Prostate gland (tissue), 2 donors: ENCODE measurements around the gene CTNNA3. TPM values are rescaled to one million over a fixed set of nuclear protein-coding genes. Genes with fewer than 3 reads are reported as not detected.

Source experiments
- DNase-seq: peaks from one replicate; pipeline ENCODE4 v3.0.0-alpha.2; 2019; ENCODE audit warnings: low spot score
- H3K27ac ChIP-seq, 2 donors: fragments of 200-600 bp; sonication (generic); 2 replicates each; pipeline ENCODE4 v1.5.1; 2017 to 2019
- H3K27me3 ChIP-seq: fragments of 200-600 bp; sonication (generic); replicated peaks from 2 replicates; pipeline ENCODE4 v1.5.1; 2019; ENCODE audit not compliant: insufficient read depth
- H3K36me3 ChIP-seq, 2 donors: fragments of 200-600 bp; sonication (generic); 1 replicate in 1 of 2; 2 replicates in 1 of 2; pipeline versions ENCODE4 v1.5.1 to v1.8.1; 2017 to 2019
- H3K4me1 ChIP-seq: fragments of 200-600 bp; sonication (generic); replicated peaks from 2 replicates; pipeline ENCODE4 v1.5.1; 2019
- H3K4me3 ChIP-seq, 2 donors: fragments of 200-600 bp; sonication (generic); 2 replicates each; pipeline ENCODE4 v1.5.1; 2017 to 2019
- H3K9me3 ChIP-seq: fragments of 200-600 bp; sonication (generic); 2 replicates; pipeline ENCODE4 v1.5.1; 2017
- CTCF ChIP-seq, 4 experiments: fragments of 200-600 bp in 2 of 4; fragments of 450-650 bp in 2 of 4; sonication (generic) in 2 of 4; IDR thresholded peaks; 1 replicate in 3 of 4; 2 replicates in 1 of 4; pipeline ENCODE4 v1.5.1; 2016 to 2019; ENCODE audit warnings: antibody characterized with exemption in 4 of 4, mild to moderate bottlenecking in 2 of 4, moderate library complexity in 2 of 4
- POLR2A ChIP-seq: fragments of 450-650 bp; IDR thresholded peaks from one replicate; pipeline ENCODE4 v1.6.1; 2016; ENCODE audit warnings: antibody characterized with exemption, mild to moderate bottlenecking
- POLR2AphosphoS5 ChIP-seq: sonication (generic); formaldehyde crosslinking; IDR thresholded peaks from one replicate; pipeline ENCODE4 v1.6.1; 2017; ENCODE audit warnings: antibody characterized with exemption
- WGBS: methylation state at CpG from one replicate; pipeline ENCODE4 v1.1.5; 2018; 5-methylcytosine and 5-hydroxymethylcytosine counted together
- intact Hi-C: fragments of 100-400 bp; cut with DNase I; formaldehyde crosslinking; loops from one replicate; pipeline ENCODE4 v1.14.2; 2022
- total RNA-seq, 2 donors: library from RNA; depleted of rRNA; stranded (reverse); fragments of >200 nt; gene quantifications; one replicate each; pipeline ENCODE4 v1.1.0, GENCODE V29; 2016

Gene CTNNA3
- total RNA-seq, 2 donors from 2014 or later, result 0.27 to 7.2 TPM

GRCh38 chr10:66649626-66650025 is 1046.4 kb downstream of the CTNNA3 start:
- no peak for DNase-seq
- no peak for TF ChIP-seq CTCF (IDR thresholded peaks at IDR 0.05)
- TF ChIP-seq POLR2A, result no peak
- no peak for TF ChIP-seq POLR2AphosphoS5
- 85% methylated on average over 3 of the region's 3 CpGs for WGBS
- Histone ChIP-seq H3K4me1 (no peaks in the 10 kb centered on the region), H3K4me3 (no peak overlapping the region), H3K9me3 (no peaks in the 10 kb centered on the region), H3K27me3 (no peaks in the 10 kb centered on the region), H3K36me3 (no peaks in the 10 kb centered on the region), H3K27ac (no peak overlapping the region)
- intact Hi-C loops, result no loop called here

- Histone ChIP-seq H3K4me1 (no peaks in the 10 kb centered on the region), H3K27me3 (no peaks in the 10 kb centered on the region), H3K9me3 (no peaks in the 10 kb centered on the region), H3K27ac (no peak overlapping the region), H3K36me3 (no peaks in the 10 kb centered on the region), H3K4me3 (no peak overlapping the region)
- no peak for DNase-seq
- no peak for TF ChIP-seq CTCF (IDR thresholded peaks at IDR 0.05)
- no peak for TF ChIP-seq POLR2A
- TF ChIP-seq POLR2AphosphoS5, result no peak
- intact Hi-C loops, result no loop called here
- 92% methylated on average over 1 of the region's 1 CpG for WGBS
These were observed 1053.8 kb downstream of the CTNNA3 start for GRCh38 chr10:66642217-66642616.

GRCh38 chr10:66639371-66639770 is 1056.6 kb downstream of the CTNNA3 start:
- Histone ChIP-seq H3K27ac (no peak overlapping the region), H3K4me3 (no peak overlapping the region), H3K27me3 (no peaks in the 10 kb centered on the region), H3K4me1 (no peaks in the 10 kb centered on the region), H3K9me3 (no peaks in the 10 kb centered on the region), H3K36me3 (no peaks in the 10 kb centered on the region)
- intact Hi-C loops, result no loop called here
- DNase-seq, result no peak
- TF ChIP-seq POLR2A, result no peak
- TF ChIP-seq POLR2AphosphoS5, result no peak
- no peak for TF ChIP-seq CTCF (IDR thresholded peaks at IDR 0.05)
- 46% methylated on average over 1 of the region's 1 CpG for WGBS

GRCh38 chr10:66637273-66638036 is 1058.5 kb downstream of the CTNNA3 start:
- no peak overlapping the region for H3K27ac ChIP-seq
- 34% methylated on average over 3 of the region's 3 CpGs for WGBS
- intact Hi-C loops, result no loop called here

More at GRCh38 chr10:66637273-66638036, 1058.5 kb downstream of the CTNNA3 start:
- H3K9me3 ChIP-seq, result no peaks in the 10 kb centered on the region
- no peaks in the 10 kb centered on the region for H3K27me3 ChIP-seq
- H3K4me3 ChIP-seq, result no peak overlapping the region
- H3K4me1 ChIP-seq, result no peaks in the 10 kb centered on the region
- no peak for TF ChIP-seq CTCF (IDR thresholded peaks at IDR 0.05)
- no peak for TF ChIP-seq POLR2A
- TF ChIP-seq POLR2AphosphoS5, result no peak
- no peaks in the 10 kb centered on the region for H3K36me3 ChIP-seq
- no peak for DNase-seq
